SU-DHL-6 (cell line): ENCODE data around the gene KRT37.

ENCODE experiments used
- H2AFZ ChIP-seq: fragments of 200-600 bp; sonication (generic); 2 replicates; pipeline ENCODE4 v1.6.1; 2014; ENCODE audit warnings: low read depth, mild to moderate bottlenecking, moderate library complexity, mixed read lengths, antibody characterized with exemption, low read length; ENCODE audit not compliant: severe bottlenecking
- H3F3A ChIP-seq: fragments of 200-600 bp; shearing (Covaris generic); 2 replicates; pipeline ENCODE4 v1.6.0; 2016; ENCODE audit warnings: antibody characterized with exemption, mild to moderate bottlenecking; ENCODE audit not compliant: insufficient read depth
- H3K27ac ChIP-seq: fragments of 200-600 bp; sonication (generic); 2 replicates; pipeline ENCODE4 v1.5.1; 2016; ENCODE audit warnings: low read depth, mild to moderate bottlenecking, low read length, moderate library complexity, mixed read lengths
- H3K27me3 ChIP-seq: fragments of 200-600 bp; sonication (generic), shearing (Covaris generic); 2 replicates; pipeline ENCODE4 v1.6.0; 2014; ENCODE audit warnings: mild to moderate bottlenecking, low read length
- H3K36me3 ChIP-seq: fragments of 200-600 bp; sonication (generic); 2 replicates; pipeline ENCODE4 v1.6.1; 2014; ENCODE audit warnings: mild to moderate bottlenecking, low read length, mixed read lengths
- H3K4me2 ChIP-seq: fragments of 300-600, 200-600 bp; shearing (Covaris generic), sonication (generic); 2 replicates; pipeline ENCODE4 v1.6.0; 2014; ENCODE audit warnings: low read length, low read depth, mild to moderate bottlenecking; ENCODE audit not compliant: poor library complexity, severe bottlenecking
- H3K4me3 ChIP-seq: fragments of 200-600 bp; sonication (generic); 2 replicates; pipeline ENCODE4 v1.5.1; 2014; ENCODE audit warnings: antibody characterized with exemption, low read length, mild to moderate bottlenecking, mixed read lengths; ENCODE audit not compliant: insufficient read depth, poor library complexity, severe bottlenecking
- H3K79me2 ChIP-seq: fragments of 200-600 bp; sonication (generic); 2 replicates; pipeline ENCODE4 v1.6.1; 2014; ENCODE audit warnings: mild to moderate bottlenecking, low read length, moderate library complexity; ENCODE audit not compliant: insufficient read depth
- H3K9ac ChIP-seq: fragments of 200-600 bp; sonication (generic); 2 replicates; pipeline ENCODE4 v1.7.0; 2014; ENCODE audit warnings: mild to moderate bottlenecking, low read length
- H3K9me2 ChIP-seq: fragments of 200-600 bp; sonication (generic); replicated peaks from 2 replicates; pipeline ENCODE4 v1.6.1; 2014; ENCODE audit warnings: low read length; ENCODE audit not compliant: insufficient read depth
- H3K9me3 ChIP-seq: fragments of 200-600 bp; sonication (generic); 2 replicates; pipeline ENCODE4 v1.6.1; 2014; ENCODE audit warnings: low read length, mixed read lengths; ENCODE audit not compliant: insufficient read depth
- H4K20me1 ChIP-seq: fragments of 200-600 bp; sonication (generic); 2 replicates; pipeline ENCODE4 v1.6.1; 2014; ENCODE audit warnings: low read depth, mild to moderate bottlenecking, antibody characterized with exemption, low read length, moderate library complexity, mixed read lengths
- CTCF ChIP-seq: fragments of 200-600 bp; sonication (generic); IDR thresholded peaks from one replicate; pipeline ENCODE4 v1.5.1; 2017; ENCODE audit warnings: antibody characterized with exemption, mild to moderate bottlenecking, low read length, moderate library complexity; ENCODE audit not compliant: insufficient read depth, poor library complexity, severe bottlenecking
- EZH2phosphoT487 ChIP-seq: fragments of 200-600 bp; sonication (generic), shearing (Covaris generic); conservative IDR thresholded peaks from 2 replicates; pipeline ENCODE4 v1.6.1; 2018; ENCODE audit warnings: mild to moderate bottlenecking, antibody characterized with exemption, low read length, moderate library complexity, mixed read lengths

Gene KRT37

DNA sequence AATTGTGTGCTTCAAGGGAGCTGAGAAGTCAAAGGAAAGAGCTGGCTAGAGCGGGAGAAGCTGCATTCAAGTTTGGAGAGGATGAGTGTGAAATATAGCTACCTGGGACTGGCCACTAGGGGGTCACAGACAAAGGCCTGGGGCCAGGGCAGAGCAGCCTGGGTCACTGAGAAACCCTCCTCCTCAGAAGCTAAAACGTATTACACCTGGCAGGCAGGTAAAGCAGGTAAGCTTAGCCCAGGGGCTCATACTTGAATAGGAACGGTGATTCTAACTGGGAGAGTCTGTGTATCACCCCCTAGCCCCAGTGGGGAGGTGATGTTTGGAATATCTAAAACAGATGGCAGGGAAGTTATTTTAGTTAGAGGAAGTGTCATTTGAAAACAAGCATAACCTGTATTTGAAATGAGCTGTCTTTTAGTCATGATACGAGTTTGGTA, 6.8 kb downstream of the KRT37 start:
- H2AFZ ChIP-seq, result no peak overlapping the region
- H3F3A ChIP-seq, result no peaks in the 10 kb centered on the region
- TF ChIP-seq EZH2phosphoT487 (no peak), CTCF (peak; percentile 53)
- H4K20me1 ChIP-seq, result no peaks in the 10 kb centered on the region
- H3K4me2 ChIP-seq, result no peak overlapping the region
- no peaks in the 10 kb centered on the region for H3K9me3 ChIP-seq
- H3K9me2 ChIP-seq, result no peaks in the 10 kb centered on the region
- no peak overlapping the region for H3K27ac ChIP-seq
- no peak overlapping the region for H3K9ac ChIP-seq
- H3K27me3 ChIP-seq, result no peaks in the 10 kb centered on the region
- no peaks in the 10 kb centered on the region for H3K36me3 ChIP-seq
- no peak overlapping the region for H3K4me3 ChIP-seq
- no peaks in the 10 kb centered on the region for H3K79me2 ChIP-seq

DNA sequence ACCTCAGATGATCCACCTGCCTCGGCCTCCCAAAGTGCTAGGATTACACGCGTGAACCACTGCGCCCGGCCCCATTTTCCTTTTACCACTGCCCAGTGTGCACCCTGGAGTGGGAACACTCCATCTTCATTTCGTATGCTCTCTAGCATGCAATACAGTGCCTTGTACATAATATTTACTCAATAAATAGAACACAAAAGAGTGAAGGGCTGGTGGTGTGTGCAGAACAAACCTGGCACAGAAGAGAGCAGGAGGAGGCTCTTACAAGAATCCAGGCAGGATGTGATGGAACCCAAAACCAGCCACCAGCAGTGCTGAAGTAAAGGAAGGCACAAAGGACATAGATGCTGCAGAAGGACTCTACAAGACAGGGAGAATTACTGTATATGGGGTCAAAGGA, 7.3 kb downstream of the KRT37 start:
- no peaks in the 10 kb centered on the region for H3K9me3 ChIP-seq
- H2AFZ ChIP-seq, result no peak overlapping the region
- TF ChIP-seq CTCF (no peak), EZH2phosphoT487 (no peak)
- H4K20me1 ChIP-seq, result no peaks in the 10 kb centered on the region
- H3K4me2 ChIP-seq, result no peak overlapping the region
- no peak overlapping the region for H3K4me3 ChIP-seq
- H3K27ac ChIP-seq, result no peak overlapping the region
- H3K79me2 ChIP-seq, result no peaks in the 10 kb centered on the region
- no peaks in the 10 kb centered on the region for H3K36me3 ChIP-seq
- no peak overlapping the region for H3K9ac ChIP-seq
- H3K27me3 ChIP-seq, result no peaks in the 10 kb centered on the region
- H3F3A ChIP-seq, result no peaks in the 10 kb centered on the region
- H3K9me2 ChIP-seq, result no peaks in the 10 kb centered on the region

DNA sequence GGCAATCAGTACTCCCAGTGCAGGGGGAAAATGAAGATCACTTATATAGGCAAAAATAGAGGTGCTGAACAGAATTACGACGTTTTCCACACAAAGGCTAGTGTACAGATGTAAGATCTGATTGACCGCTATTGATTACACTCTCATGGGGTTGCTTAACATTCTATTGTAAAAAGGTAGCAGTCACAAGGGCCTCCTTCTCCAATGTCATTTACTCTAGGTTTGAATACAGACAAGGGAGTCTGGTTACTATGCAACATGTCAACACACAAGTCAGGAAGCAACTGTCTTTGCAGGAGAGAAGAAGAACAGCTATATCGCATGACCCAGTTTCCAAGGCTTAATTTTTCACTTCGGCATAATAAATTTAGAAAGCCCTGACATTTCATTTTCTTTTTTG, 7.9 kb downstream of the KRT37 start:
- H3K4me3 ChIP-seq, result no peak overlapping the region
- no peaks in the 10 kb centered on the region for H3K79me2 ChIP-seq
- H3K4me2 ChIP-seq, result no peak overlapping the region
- no peaks in the 10 kb centered on the region for H3F3A ChIP-seq
- H3K27ac ChIP-seq, result no peak overlapping the region
- H4K20me1 ChIP-seq, result no peaks in the 10 kb centered on the region
- no peaks in the 10 kb centered on the region for H3K9me2 ChIP-seq
- H3K27me3 ChIP-seq, result no peaks in the 10 kb centered on the region
- no peaks in the 10 kb centered on the region for H3K9me3 ChIP-seq
- no peak overlapping the region for H2AFZ ChIP-seq
- H3K9ac ChIP-seq, result no peak overlapping the region
- no peaks in the 10 kb centered on the region for H3K36me3 ChIP-seq
- TF ChIP-seq EZH2phosphoT487 (no peak), CTCF (no peak)

DNA sequence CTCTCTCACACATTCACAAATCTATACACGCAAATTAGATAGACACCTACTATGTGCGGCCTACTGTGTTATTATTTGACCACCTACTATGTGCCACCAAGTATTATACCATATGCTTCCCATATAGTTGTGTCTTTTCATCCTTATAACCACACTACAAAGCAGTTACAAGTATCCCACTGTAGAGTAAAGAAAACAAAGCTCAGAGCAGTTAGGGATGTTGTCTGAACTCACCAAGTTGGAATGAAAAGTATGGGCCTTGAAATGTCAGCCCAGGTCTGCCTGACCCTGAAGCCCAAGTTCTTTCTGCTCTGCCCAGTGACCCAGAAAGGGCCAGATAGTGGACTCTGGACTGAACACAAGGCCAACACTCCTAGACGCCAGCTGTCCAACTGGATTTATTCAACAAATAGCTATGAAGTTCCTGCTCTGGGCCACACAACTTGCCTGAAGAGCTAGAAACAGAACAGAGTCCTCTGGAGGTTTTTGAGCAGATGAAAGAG, 8.5 kb downstream of the KRT37 start:
- Histone ChIP-seq H3K4me2 (no peak overlapping the region), H3K36me3 (no peaks in the 10 kb centered on the region), H3K27ac (no peak overlapping the region), H3K4me3 (no peak overlapping the region), H3K9me3 (no peaks in the 10 kb centered on the region), H4K20me1 (no peaks in the 10 kb centered on the region), H3F3A (no peaks in the 10 kb centered on the region), H2AFZ (no peak overlapping the region), H3K27me3 (no peaks in the 10 kb centered on the region), H3K9me2 (no peaks in the 10 kb centered on the region), H3K79me2 (no peaks in the 10 kb centered on the region), H3K9ac (no peak overlapping the region)
- TF ChIP-seq CTCF (no peak), EZH2phosphoT487 (no peak)
